ENCODE measurements around the gene PDE2A.

The PDE2A gene

DNA sequence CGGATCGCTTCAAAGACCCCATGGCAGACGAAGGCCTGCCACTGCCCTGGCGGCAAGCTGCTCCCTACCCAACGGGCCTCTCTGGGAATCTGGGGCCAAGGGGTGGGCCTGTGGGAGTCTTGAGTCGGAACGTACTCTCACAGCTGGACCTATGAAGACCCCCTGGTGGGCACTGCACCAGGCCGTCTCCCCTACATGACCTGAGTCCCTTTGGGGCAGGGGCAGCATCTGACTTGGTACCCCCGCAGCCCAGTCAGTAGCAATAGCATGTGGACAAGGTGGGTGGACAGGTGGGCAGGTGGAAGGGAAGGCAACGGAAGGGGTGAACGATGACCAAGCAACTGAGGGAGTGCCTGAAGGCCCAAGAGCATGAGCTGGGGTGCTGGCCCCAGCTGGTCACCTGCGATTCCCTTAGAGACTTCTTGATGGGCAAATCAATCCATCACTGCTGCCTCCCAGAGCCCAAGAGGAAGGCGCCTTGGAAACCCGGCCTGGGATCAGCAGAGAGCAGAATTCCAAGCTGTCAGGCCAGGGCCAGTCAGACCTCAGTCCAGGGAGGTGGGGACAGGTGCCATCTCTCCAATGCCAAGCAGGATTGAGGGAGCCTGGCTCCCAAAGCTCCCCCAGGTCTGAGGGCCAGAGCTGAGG, 42.7 kb upstream of the PDE2A start:
- Histone ChIP-seq H3K4me1 (ENCODE audit: control insufficient read depth, insufficient read depth, low read length) (no peaks in the 10 kb centered on the region; the same call in 1 of the 2 replicates), H3K27me3 (ENCODE audit: control insufficient read depth, insufficient read depth, low read length) (no peaks in the 10 kb centered on the region), H3K36me3 (ENCODE audit: control insufficient read depth, insufficient read depth, low read length) (peaks cover 17% of the 10 kb centered on the region; the same call in 1 of the 2 replicates), H3K4me3 (ENCODE audit: low read depth, low read length) (no peak overlapping the region), H3K9me3 (ENCODE audit: control insufficient read depth, insufficient read depth, low read length) (no peaks in the 10 kb centered on the region), H3K27ac (ENCODE audit: low read depth, low read length) (no peak overlapping the region), H3K9ac (ENCODE audit: low read depth, low read length) (no peak overlapping the region)

DNA sequence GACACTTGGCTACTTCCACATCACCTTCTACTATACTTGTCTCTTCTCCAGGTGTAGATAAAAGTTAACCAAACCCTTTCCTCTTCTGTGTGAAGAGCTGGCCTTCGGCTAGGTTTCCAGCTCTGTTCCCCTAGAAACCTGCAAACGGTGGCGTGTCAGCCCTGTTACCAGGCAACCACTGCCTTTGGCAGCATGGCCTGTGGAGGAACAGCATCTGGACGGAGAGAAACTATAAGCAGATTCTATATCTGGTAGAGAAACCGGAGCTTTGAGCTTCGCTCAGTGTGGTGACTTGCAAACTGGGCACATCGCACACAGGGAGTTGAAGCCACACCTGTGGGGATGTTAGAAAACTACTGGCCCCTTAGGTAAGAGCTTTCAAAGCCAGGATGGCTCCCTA, 42.1 kb upstream of the PDE2A start:
- H3K4me1 ChIP-seq (ENCODE audit: control insufficient read depth, insufficient read depth, low read length), result no peaks in the 10 kb centered on the region
- no peak overlapping the region for H3K4me3 ChIP-seq (ENCODE audit: low read depth, low read length)
- H3K36me3 ChIP-seq (ENCODE audit: control insufficient read depth, insufficient read depth, low read length), result peaks cover 22% of the 10 kb centered on the region; the same call in 1 of the 2 replicates
- H3K27me3 ChIP-seq (ENCODE audit: control insufficient read depth, insufficient read depth, low read length), result no peaks in the 10 kb centered on the region
- H3K9me3 ChIP-seq (ENCODE audit: control insufficient read depth, insufficient read depth, low read length), result no peaks in the 10 kb centered on the region
- no peak overlapping the region for H3K9ac ChIP-seq (ENCODE audit: low read depth, low read length)
- no peak overlapping the region for H3K27ac ChIP-seq (ENCODE audit: low read depth, low read length)

DNA sequence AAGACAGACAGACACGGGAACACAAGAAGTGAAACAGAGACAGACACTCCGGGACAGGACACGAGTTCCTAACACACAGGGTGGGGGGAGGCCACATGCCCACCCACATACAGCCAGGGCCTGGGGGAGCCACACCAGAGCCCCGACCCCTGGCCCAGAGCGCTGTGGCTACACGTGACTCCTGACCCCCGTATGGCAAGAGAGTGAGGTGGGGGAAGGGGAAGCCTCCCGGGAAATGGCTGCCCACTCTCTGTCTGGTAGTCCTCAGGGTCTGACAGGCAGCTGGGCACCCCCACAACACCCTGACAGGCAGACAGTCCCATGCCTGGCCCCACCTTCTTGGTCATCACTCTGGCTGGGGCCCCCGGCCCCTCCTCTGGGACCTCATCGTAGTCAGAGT, 38.6 kb upstream of the PDE2A start:
- Histone ChIP-seq H3K9ac (ENCODE audit: low read depth, low read length) (peak overlapping the region; percentile 18; the same call in 1 of the 2 replicates), H3K9me3 (ENCODE audit: control insufficient read depth, insufficient read depth, low read length) (no peaks in the 10 kb centered on the region), H3K27ac (ENCODE audit: low read depth, low read length) (no peak overlapping the region), H3K36me3 (ENCODE audit: control insufficient read depth, insufficient read depth, low read length) (peaks cover 35% of the 10 kb centered on the region; the same call in 1 of the 2 replicates), H3K4me3 (ENCODE audit: low read depth, low read length) (no peak overlapping the region), H3K4me1 (ENCODE audit: control insufficient read depth, insufficient read depth, low read length) (no peaks in the 10 kb centered on the region), H3K27me3 (ENCODE audit: control insufficient read depth, insufficient read depth, low read length) (no peaks in the 10 kb centered on the region)

DNA sequence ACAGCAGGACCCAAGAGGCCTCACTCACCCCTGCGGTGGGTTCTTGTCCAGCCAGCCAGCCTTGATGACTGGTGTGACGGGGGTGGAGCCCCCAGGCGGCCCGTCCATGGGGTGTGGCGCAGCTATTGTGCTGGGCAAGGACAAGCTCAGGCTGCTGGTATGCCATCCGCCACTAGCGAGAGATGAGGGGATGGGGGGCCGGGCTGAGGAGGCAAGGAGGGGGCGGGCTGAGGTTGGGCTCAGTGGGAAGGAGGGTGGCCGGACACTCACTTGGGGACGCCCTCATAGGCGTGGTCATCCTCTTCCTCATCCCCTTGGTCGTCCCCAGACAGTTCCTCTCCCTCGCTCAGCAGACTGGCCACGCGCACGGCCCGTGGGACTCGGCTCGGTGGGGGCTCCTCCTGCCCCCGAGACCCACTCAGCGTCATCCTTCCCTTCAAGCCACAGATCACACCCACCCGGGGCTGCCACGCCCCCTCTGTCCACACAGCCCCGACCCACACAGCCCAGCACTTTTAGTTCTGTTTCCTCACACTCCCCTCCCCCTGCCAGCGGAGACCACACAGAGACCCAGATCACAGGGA, 38.0 kb upstream of the PDE2A start:
- Histone ChIP-seq H3K27ac (ENCODE audit: low read depth, low read length) (no peak overlapping the region), H3K4me1 (ENCODE audit: control insufficient read depth, insufficient read depth, low read length) (0 out of 2 replicates have a peak, but pooled peaks cover under 1% of the 10 kb centered on the region), H3K9ac (ENCODE audit: low read depth, low read length) (0 out of 2 replicates have a peak overlapping the region, but pooled peaks have one; percentile 18), H3K27me3 (ENCODE audit: control insufficient read depth, insufficient read depth, low read length) (no peaks in the 10 kb centered on the region), H3K36me3 (ENCODE audit: control insufficient read depth, insufficient read depth, low read length) (peaks cover 36% of the 10 kb centered on the region; the same call in 1 of the 2 replicates), H3K4me3 (ENCODE audit: low read depth, low read length) (no peak overlapping the region), H3K9me3 (ENCODE audit: control insufficient read depth, insufficient read depth, low read length) (no peaks in the 10 kb centered on the region)

- Histone ChIP-seq H3K36me3 (ENCODE audit: control insufficient read depth, insufficient read depth, low read length) (peaks cover 36% of the 10 kb centered on the region), H3K27me3 (ENCODE audit: control insufficient read depth, insufficient read depth, low read length) (no peaks in the 10 kb centered on the region), H3K9ac (ENCODE audit: low read depth, low read length) (no peak overlapping the region), H3K9me3 (ENCODE audit: control insufficient read depth, insufficient read depth, low read length) (no peaks in the 10 kb centered on the region), H3K4me1 (ENCODE audit: control insufficient read depth, insufficient read depth, low read length) (peaks cover 11% of the 10 kb centered on the region), H3K4me3 (ENCODE audit: low read depth, low read length) (no peak overlapping the region), H3K27ac (ENCODE audit: low read depth, low read length) (no peak overlapping the region)
These were observed 36.9 kb upstream of the PDE2A start for GRCh38 chr11:72711141-72711540.

DNA sequence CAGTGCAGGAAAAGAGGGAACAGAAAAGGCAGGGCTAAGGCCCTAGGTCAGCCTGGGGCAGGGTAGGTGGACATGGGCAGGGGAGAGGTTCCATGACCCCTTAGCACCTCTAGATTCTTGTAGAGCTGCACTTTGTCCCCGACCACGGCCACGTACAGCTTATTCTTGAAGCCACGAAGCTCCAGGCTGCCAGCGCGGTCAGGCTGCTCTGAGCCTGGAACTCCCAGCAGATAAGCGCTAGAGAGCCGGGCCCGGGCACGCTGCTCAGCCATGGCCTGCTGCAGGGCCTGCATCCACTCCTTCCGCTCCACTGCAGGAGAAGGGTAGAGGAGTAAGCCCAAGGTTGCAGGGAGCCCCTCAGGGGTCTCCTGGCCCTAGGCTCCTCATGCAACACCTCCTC, 36.1 kb upstream of the PDE2A start:
- Histone ChIP-seq H3K9ac (ENCODE audit: low read depth, low read length) (no peak overlapping the region), H3K4me1 (ENCODE audit: control insufficient read depth, insufficient read depth, low read length) (peaks cover 20% of the 10 kb centered on the region), H3K27me3 (ENCODE audit: control insufficient read depth, insufficient read depth, low read length) (no peaks in the 10 kb centered on the region), H3K27ac (ENCODE audit: low read depth, low read length) (no peak overlapping the region), H3K9me3 (ENCODE audit: control insufficient read depth, insufficient read depth, low read length) (no peaks in the 10 kb centered on the region), H3K4me3 (ENCODE audit: low read depth, low read length) (no peak overlapping the region), H3K36me3 (ENCODE audit: control insufficient read depth, insufficient read depth, low read length) (peaks cover 36% of the 10 kb centered on the region)

DNA sequence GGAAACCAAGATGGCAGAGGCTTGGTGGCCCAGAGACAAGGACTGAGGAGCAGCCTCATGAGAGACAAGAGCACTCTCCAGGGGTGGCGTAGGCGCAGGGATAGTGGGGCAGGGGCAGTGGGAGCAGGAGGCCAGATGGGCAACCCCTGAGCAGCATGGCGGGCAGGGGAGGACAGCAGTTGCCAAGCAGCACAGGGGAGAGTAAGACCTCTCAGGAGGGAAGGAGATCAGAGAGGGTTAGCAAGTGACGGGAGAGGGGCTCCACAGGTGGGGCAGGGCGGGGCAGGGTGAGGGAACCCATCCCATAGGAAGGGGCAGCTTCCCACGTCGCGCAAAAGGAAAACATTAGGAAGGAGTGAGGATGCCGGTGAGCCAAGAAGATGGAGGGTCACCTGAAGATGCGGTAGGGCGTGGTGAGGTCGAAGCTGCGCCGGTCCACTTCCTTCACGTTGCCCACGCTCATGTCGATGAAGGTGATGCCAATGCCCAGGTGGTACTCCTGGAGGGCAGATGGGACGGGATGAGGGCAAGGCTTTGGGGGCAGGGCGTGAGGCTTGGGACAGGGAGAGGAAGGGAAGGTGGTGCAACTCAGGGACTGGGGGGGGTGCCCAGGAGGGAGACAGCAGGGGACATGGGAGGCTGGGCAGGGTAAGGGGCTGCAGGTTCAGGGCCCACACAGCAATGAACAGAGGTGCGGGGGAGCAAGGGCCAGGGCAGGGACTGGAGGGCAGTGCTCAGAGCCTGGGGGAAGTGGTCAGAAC, 35.4 kb upstream of the PDE2A start:
- Histone ChIP-seq H3K4me3 (ENCODE audit: low read depth, low read length) (no peak overlapping the region), H3K9me3 (ENCODE audit: control insufficient read depth, insufficient read depth, low read length) (no peaks in the 10 kb centered on the region), H3K27me3 (ENCODE audit: control insufficient read depth, insufficient read depth, low read length) (no peaks in the 10 kb centered on the region), H3K36me3 (ENCODE audit: control insufficient read depth, insufficient read depth, low read length) (peaks cover 38% of the 10 kb centered on the region), H3K4me1 (ENCODE audit: control insufficient read depth, insufficient read depth, low read length) (peaks cover 26% of the 10 kb centered on the region), H3K9ac (ENCODE audit: low read depth, low read length) (no peak overlapping the region), H3K27ac (ENCODE audit: low read depth, low read length) (no peak overlapping the region)

DNA sequence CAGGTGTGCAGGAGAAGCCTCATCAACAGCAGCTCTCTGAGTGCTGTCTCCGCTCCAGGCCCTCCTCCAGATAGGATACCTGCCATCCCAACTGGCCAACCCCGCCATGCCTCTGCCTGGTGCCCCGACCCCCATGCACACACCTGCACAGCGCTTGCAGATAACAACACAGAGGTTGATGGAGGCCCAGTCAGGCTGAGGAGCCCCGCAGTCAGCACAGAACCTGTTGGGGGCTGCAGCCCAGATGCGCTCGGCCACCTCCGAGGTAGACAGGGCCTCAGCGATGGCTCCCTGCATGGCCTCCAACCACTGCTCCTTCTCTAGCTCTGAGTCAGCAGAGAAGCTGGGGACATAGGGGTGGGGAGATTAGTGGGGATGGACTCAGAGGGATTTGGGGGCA, 32.8 kb upstream of the PDE2A start:
- H3K27ac ChIP-seq (ENCODE audit: low read depth, low read length), result no peak overlapping the region
- peaks cover 55% of the 10 kb centered on the region for H3K36me3 ChIP-seq (ENCODE audit: control insufficient read depth, insufficient read depth, low read length)
- no peak overlapping the region for H3K9ac ChIP-seq (ENCODE audit: low read depth, low read length)
- H3K9me3 ChIP-seq (ENCODE audit: control insufficient read depth, insufficient read depth, low read length), result no peaks in the 10 kb centered on the region
- no peak overlapping the region for H3K4me3 ChIP-seq (ENCODE audit: low read depth, low read length)
- H3K27me3 ChIP-seq (ENCODE audit: control insufficient read depth, insufficient read depth, low read length), result no peaks in the 10 kb centered on the region
- peaks cover 36% of the 10 kb centered on the region for H3K4me1 ChIP-seq (ENCODE audit: control insufficient read depth, insufficient read depth, low read length)

- H3K4me3 ChIP-seq (ENCODE audit: low read depth, low read length), result no peak overlapping the region
- no peaks in the 10 kb centered on the region for H3K9me3 ChIP-seq (ENCODE audit: control insufficient read depth, insufficient read depth, low read length)
- no peaks in the 10 kb centered on the region for H3K27me3 ChIP-seq (ENCODE audit: control insufficient read depth, insufficient read depth, low read length)
- H3K4me1 ChIP-seq (ENCODE audit: control insufficient read depth, insufficient read depth, low read length), result peaks cover 36% of the 10 kb centered on the region
- no peak overlapping the region for H3K9ac ChIP-seq (ENCODE audit: low read depth, low read length)
- peak overlapping the region; percentile 75 for H3K27ac ChIP-seq (ENCODE audit: low read depth, low read length)
- H3K36me3 ChIP-seq (ENCODE audit: control insufficient read depth, insufficient read depth, low read length), result peaks cover 57% of the 10 kb centered on the region
These were observed 32.4 kb upstream of the PDE2A start for GRCh38 chr11:72706579-72706978.

GRCh38 chr11:72705442-72706365, 31.5 kb upstream of the PDE2A start:
- H3K4me1 ChIP-seq (ENCODE audit: control insufficient read depth, insufficient read depth, low read length), result peaks cover 36% of the 10 kb centered on the region
- no peaks in the 10 kb centered on the region for H3K9me3 ChIP-seq (ENCODE audit: control insufficient read depth, insufficient read depth, low read length)
- H3K27me3 ChIP-seq (ENCODE audit: control insufficient read depth, insufficient read depth, low read length), result no peaks in the 10 kb centered on the region
- H3K27ac ChIP-seq (ENCODE audit: low read depth, low read length), result peak overlapping the region; percentile 75
- H3K9ac ChIP-seq (ENCODE audit: low read depth, low read length), result no peak overlapping the region; the same call in 1 of the 2 replicates
- H3K4me3 ChIP-seq (ENCODE audit: low read depth, low read length), result no peak overlapping the region
- peaks cover 55% of the 10 kb centered on the region for H3K36me3 ChIP-seq (ENCODE audit: control insufficient read depth, insufficient read depth, low read length)

All from HUES48 (cell line).